GM21360 (cell line): Measurements from ENCODE around the gene MCCC1.
"Not testable (repeated sequence)": the region's sequence is repeated elsewhere in the genome, so short reads cannot be mapped to it uniquely, and the experiment has no call there.

Experiments
- ATAC-seq: cut with Tn5 transposase; IDR thresholded peaks from one replicate; pipeline ENCODE4 v1.9.1; 2021; ENCODE audit warnings: mild to moderate bottlenecking, moderate library complexity; ENCODE audit not compliant: unreplicated experiment

MCCC1 gene

GRCh38 chr3:183106635-183107034, 7.3 kb upstream of the MCCC1 start:
- ATAC-seq = no peak

- not testable (repeated sequence) for ATAC-seq
Observed at GRCh38 chr3:183103950-183104349, 4.7 kb upstream of the MCCC1 start.

GRCh38 chr3:183101040-183101439, 1.7 kb upstream of the MCCC1 start:
- not testable (repeated sequence) for ATAC-seq

- no peak for ATAC-seq
Observed at GRCh38 chr3:183100376-183100775, 1.1 kb upstream of the MCCC1 start.

DNA sequence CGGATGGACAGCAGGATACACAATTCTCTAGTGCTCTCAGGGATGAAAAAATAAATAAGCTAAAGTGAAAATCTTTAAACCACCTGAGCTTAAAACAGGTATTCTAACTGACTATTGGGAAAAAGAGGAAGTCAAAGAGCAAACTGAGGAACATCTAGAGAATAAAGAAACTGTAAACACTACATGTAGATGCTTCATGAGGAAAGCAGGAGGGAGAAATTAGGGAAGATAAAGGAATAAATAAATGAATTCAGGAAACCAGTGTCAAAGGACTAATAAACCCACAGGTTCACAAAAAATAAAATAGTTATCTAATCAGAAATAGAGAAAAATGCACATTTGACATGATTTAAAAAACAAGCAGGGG, 525 bp upstream of the MCCC1 start:
- ATAC-seq = no peak

DNA sequence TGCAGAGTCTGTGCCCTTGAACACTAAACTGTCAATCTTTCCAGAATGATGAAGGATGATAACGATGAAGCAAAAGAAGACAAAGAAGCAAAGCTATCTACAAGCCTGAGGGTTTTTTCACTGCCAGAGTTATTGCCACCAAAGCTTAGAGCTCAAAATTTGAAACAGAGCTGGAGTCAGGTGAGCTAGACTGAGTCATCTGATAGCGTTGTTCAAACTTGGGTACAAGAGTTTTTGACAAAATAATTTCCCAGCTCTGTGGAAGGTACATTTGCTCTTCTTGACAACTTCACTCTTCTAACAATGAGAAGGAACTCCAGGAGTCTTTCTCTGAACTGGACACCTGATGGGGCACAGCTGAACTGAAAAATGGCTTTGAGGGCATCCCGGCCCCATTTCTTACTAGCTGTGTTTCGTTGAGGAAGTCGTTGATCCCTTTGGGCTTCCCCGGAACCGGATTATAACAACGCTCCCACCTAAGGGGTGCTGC, 715 bp downstream of the MCCC1 start:
- peak; percentile 26 for ATAC-seq

DNA sequence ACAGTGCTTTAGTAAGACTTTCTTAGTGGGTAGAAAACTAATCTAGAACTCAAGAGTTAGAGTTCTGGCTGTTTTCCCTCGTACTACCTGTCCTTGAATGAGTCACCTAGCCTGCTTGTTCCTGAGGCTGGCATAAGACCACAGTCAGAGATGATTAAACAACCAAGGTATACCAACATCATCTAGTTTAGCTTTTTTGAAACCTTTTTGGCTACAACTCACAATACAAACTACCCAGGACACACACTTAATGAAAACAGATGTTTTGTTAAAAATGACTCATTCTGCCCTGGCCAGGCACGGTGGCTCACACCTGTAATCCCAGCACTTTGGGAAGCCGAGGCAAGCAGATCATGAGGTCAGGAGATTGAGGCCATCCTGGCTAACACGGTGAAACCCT, 4.6 kb downstream of the MCCC1 start:
- ATAC-seq = no peak

DNA sequence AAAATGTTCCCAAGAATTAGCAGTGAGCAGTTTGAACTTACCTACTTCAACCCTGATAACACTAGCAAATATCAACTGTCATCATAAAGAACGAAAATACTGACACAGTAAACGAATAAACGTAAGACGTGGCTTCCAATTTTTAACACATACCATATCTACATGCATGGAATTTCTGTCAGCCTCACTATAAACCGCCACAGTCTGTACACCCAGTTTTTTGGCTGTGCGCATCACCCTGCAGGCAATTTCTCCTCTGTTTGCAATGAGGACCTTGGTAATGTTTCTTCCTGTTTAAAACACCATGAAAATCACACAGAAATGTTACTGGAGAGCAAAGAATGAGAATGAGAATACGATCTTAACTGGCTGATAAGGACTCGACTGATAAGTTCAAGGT, 7.0 kb downstream of the MCCC1 start:
- no peak for ATAC-seq

GRCh38 chr3:183087184-183087583, 12.1 kb downstream of the MCCC1 start:
- ATAC-seq = no peak

DNA sequence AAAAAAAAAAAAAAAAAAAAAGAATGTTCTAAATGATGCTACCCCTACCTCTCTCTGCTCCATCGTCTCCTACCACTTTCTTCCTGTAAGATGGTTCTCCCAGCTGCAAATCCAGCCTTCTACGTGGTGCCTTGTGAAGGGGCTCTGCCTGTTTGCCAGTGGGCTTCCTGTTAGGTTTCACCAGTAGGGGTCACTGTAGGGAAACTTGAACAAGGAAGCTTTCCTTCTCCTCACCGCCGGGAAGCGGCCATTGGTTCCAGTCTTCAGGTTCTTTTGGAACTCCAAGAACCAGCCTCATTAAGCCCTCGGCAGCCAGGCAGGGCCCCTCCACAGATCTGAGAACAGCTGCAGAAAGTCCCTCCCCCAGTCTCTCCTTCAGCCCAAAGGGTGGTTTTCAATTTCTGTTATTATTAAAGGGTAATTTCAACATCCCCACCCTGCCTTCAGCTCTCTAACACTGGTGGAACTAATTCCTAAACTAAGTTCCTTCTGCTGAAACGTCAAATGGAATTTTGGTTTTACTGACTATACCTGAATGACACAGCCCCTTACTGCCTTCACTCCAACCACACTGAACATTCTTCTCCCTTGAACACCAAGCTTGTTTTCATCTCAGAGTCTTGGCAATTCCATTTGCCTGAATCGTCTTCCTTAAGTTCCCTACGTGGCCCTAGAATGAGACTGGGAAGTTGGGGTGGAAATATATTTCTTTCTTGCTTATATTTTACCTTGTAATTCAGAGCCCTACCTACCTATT, 13.5 kb downstream of the MCCC1 start:
- ATAC-seq = no peak

DNA sequence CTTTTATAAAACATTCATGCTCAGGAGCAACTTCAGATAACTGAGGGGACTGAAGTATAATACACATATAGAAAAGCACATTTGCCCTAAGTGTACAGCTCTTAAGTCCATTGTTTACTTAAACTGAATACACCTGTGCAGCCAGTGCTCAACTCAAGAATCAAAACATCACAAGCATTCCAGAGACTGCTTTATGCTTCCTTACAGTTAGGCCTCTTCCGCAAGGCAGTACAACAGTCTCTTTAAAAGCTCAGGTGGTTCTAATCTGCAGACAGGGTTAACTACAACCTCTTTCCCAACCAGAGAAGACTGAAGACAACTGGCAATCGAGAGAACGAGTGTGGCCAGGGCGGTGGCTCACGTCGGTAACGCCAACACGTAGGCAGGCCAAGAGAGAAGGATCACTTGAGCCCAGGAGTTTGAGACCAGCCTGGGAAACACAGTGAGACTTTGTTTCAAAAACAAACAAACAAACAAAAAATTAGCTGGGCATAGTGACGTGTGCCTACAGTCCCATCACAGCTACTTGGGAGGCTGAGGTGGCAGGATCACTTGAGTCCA, 16.9 kb downstream of the MCCC1 start:
- ATAC-seq = no peak

- ATAC-seq = no peak
Observed at GRCh38 chr3:183081459-183082183, 17.7 kb downstream of the MCCC1 start.

- no peak for ATAC-seq
Observed at GRCh38 chr3:183080628-183081027, 18.7 kb downstream of the MCCC1 start.

DNA sequence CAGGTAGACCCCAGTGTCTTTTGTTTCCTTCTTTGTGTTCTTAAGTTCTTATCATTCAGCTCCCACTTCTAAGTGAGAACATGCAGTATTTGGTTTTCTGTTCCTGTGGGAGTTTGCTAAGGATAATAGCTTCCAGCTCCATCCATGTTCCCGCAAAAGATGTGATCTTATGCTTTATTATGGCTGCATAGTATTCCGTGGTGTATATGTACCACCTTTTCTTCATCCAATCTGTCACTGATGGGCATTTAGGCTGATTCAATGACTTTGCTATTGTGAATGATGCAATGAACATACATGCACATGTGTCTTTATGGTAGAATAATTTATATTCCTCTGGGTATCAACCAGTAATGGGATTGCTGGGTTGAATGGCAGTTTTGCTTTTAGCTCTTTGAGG, 24.4 kb downstream of the MCCC1 start:
- no peak for ATAC-seq

- ATAC-seq = no peak
Observed at GRCh38 chr3:183074261-183074660, 25.0 kb downstream of the MCCC1 start.

- no peak for ATAC-seq
Observed at GRCh38 chr3:183073839-183074238, 25.5 kb downstream of the MCCC1 start.

GRCh38 chr3:183070892-183071291, 28.4 kb downstream of the MCCC1 start:
- no peak for ATAC-seq

DNA sequence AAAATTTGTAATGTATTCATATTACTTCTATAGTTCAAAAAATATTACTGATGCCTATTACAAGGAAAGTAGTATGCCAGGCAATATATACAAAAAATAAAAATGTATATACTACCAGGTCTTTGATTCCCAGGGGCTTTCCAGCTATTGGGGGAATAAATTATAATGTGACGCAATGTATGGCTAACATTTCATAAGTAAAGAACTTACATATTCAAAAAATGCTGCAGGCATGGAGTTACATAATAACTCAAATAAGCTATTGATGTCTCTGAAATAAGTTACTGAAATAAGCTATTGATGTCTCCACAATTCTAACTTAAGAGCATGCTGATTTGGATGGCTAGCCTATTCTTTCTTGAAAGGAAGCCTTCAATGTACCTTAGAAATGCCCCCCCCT, 30.2 kb downstream of the MCCC1 start:
- ATAC-seq = no peak

DNA sequence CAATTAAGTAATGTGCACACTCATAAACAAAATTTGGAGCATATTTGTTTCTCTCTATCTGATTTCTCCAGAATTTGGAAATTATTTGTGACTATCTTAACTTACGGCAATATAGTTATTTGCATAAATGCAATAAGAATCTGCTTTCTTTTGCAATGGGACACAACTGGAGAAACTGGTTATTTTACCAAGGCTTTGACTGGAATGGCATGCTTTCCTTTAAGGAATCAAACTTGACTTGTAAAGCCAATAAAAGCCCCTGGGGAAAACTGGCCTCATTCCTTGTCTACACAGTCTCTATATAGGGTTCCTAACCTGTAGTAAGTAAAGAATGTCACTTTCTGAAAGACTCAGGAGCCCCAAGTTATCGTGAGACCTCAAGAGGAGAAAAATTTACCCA, 32.4 kb downstream of the MCCC1 start:
- not testable (repeated sequence) for ATAC-seq

DNA sequence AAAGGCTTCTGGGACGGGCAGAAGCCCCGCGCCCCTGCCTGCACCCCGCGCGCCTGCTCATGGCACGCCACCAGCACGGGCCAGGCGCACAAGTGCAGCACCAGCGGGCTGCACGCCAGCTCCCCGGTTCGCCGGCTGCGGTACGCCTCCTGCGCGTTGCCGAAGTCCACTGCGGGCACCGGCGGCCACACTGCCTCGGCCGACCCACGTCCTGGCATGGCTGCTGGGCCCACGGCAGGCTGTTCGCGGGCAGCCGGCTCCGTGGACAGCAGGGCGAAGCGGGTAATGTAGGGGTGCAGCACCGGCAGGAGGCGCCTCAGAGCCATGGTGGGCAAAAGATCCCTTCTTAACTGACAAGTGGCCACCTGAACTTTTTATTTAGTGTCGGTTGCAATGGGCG, 34.8 kb downstream of the MCCC1 start:
- no peak for ATAC-seq

DNA sequence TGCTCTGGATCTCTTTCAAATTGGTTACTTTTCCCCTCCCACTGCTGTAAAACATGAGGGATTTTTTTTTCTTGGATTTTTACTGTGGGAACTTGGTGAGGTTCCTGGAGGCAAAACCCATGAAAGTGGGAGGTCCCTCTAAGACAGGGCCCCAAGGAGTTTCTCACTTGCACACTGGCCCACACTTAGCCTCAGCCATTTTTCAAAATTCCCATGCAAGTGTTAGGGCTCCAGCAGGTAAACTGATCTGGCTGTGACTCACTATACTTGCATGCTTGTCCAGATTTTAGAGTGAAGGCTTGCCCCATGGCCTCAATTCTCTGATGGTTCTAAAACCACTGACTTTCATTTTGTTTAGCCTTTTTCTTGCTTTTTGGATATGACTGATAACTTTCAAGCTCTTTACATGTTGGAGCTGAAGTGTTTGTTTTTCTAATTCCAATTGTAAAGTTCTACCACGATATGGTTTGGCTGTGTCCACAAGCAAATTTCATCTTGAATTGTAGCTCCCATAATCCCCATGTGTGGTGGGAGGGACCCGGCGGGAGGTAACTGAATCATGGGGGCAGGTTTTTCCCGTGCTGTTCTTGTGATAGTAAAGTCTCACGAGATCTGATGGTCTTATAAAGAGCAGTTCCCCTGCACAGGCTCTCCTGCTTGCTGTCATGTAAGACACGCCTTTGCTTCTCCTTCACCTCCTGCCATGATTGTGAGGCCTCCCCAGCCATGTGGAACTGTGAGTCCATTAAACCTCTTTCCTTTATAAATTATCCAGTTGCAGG, 37.7 kb downstream of the MCCC1 start:
- ATAC-seq = no peak
